GM06990 (cell line): ENCODE results near the gene HSPG2.

Source experiments
- DNase-seq: peaks from one replicate; pipeline ENCODE4 v3.0.0-alpha.2; 2011; ENCODE audit not compliant: insufficient read length; ENCODE audit errors: extremely low read depth
- H3K27me3 ChIP-seq: replicated peaks from 2 replicates; pipeline ENCODE4 v1.6.0; 2011; ENCODE audit warnings: low read length; ENCODE audit not compliant: control insufficient read depth, insufficient read depth
- H3K36me3 ChIP-seq: 2 replicates; pipeline ENCODE4 v1.5.1; 2011; ENCODE audit warnings: low read length; ENCODE audit not compliant: control insufficient read depth, insufficient read depth
- H3K4me3 ChIP-seq: replicated peaks from 2 replicates; pipeline ENCODE4 v1.5.1; 2011; ENCODE audit warnings: low read depth, mild to moderate bottlenecking, control low read depth, low read length
- CTCF ChIP-seq: IDR thresholded peaks from 2 replicates; pipeline ENCODE4 v1.5.1; 2011; ENCODE audit warnings: low read length, control low read depth, mild to moderate bottlenecking, inconsistent platforms; ENCODE audit not compliant: insufficient read depth, poor library complexity, severe bottlenecking

HSPG2 gene

GRCh38 chr1:21815724-21816321 is 121.3 kb downstream of the HSPG2 start:
- H3K27me3 ChIP-seq = no peaks in the 10 kb centered on the region
- TF ChIP-seq CTCF = no peak
- H3K36me3 ChIP-seq = no peaks in the 10 kb centered on the region
- H3K4me3 ChIP-seq = no peak overlapping the region
- DNase-seq = no peak

GRCh38 chr1:21814981-21815582 is 122.0 kb downstream of the HSPG2 start:
- TF ChIP-seq CTCF = no peak
- DNase-seq = no peak
- Histone ChIP-seq H3K4me3 (no peak overlapping the region), H3K36me3 (no peaks in the 10 kb centered on the region), H3K27me3 (no peaks in the 10 kb centered on the region)

GRCh38 chr1:21814241-21814918 is 122.7 kb downstream of the HSPG2 start:
- no peaks in the 10 kb centered on the region for H3K36me3 ChIP-seq
- H3K4me3 ChIP-seq = peak overlapping the region; percentile 53
- TF ChIP-seq CTCF = peak; percentile 70
- no peaks in the 10 kb centered on the region for H3K27me3 ChIP-seq
- DNase-seq = peak; percentile 62

GRCh38 chr1:21813542-21813941 is 123.6 kb downstream of the HSPG2 start:
- no peak for DNase-seq
- TF ChIP-seq CTCF = no peak
- H3K36me3 ChIP-seq = no peaks in the 10 kb centered on the region
- H3K4me3 ChIP-seq = no peak overlapping the region
- H3K27me3 ChIP-seq = no peaks in the 10 kb centered on the region

GRCh38 chr1:21811875-21812305 is 125.2 kb downstream of the HSPG2 start, which contains the start of gene LDLRAD2:
TSS of gene LDLRAD2 (plus strand) at chr1:21812265. CDS start at chr1:21812452, 187 bp downstream.
- Histone ChIP-seq H3K36me3 (no peaks in the 10 kb centered on the region), H3K4me3 (no peak within 1 kb of the TSS), H3K27me3 (no peaks in the 10 kb centered on the region)
- TF ChIP-seq CTCF = no peak
- DNase-seq = no peak
